HG03103 (cell line): ENCODE measurements around the gene CFAP46.
"Not testable (repeated sequence)": the region's sequence is repeated elsewhere in the genome, so short reads cannot be mapped to it uniquely, and the experiment has no call there.

Experiments used
- ATAC-seq: cut with Tn5 transposase; IDR thresholded peaks from one replicate; pipeline ENCODE4 v1.9.1; 2021; ENCODE audit warnings: low read depth; ENCODE audit not compliant: unreplicated experiment

CFAP46 gene

GRCh38 chr10:132904814-132905649 is 37.3 kb downstream of the CFAP46 start:
- ATAC-seq: no peak

- no peak for ATAC-seq
These were observed 38.1 kb downstream of the CFAP46 start for GRCh38 chr10:132904181-132904813.

- not testable (repeated sequence) for ATAC-seq
These were observed 39.5 kb downstream of the CFAP46 start for GRCh38 chr10:132902656-132903575.

- ATAC-seq: no peak
These were observed 41.0 kb downstream of the CFAP46 start for GRCh38 chr10:132901351-132901750.

GRCh38 chr10:132900211-132900756 is 42.1 kb downstream of the CFAP46 start:
- no peak for ATAC-seq

GRCh38 chr10:132899751-132900065 is 42.7 kb downstream of the CFAP46 start:
- ATAC-seq: no peak

- ATAC-seq: no peak
These were observed 43.2 kb downstream of the CFAP46 start for GRCh38 chr10:132899054-132899750.

GRCh38 chr10:132898391-132899053 is 43.8 kb downstream of the CFAP46 start:
- no peak for ATAC-seq

- ATAC-seq: no peak
These were observed 44.6 kb downstream of the CFAP46 start for GRCh38 chr10:132897516-132898381.

- ATAC-seq: not testable (repeated sequence)
These were observed 48.6 kb downstream of the CFAP46 start for GRCh38 chr10:132893786-132894185.

- no peak for ATAC-seq
These were observed 49.3 kb downstream of the CFAP46 start for GRCh38 chr10:132893090-132893489.

GRCh38 chr10:132892004-132892403 is 50.4 kb downstream of the CFAP46 start:
- ATAC-seq: no peak

GRCh38 chr10:132891368-132891767 is 51.0 kb downstream of the CFAP46 start:
- ATAC-seq: no peak

- no peak for ATAC-seq
These were observed 52.1 kb downstream of the CFAP46 start for GRCh38 chr10:132890301-132890700.

GRCh38 chr10:132889556-132889955 is 52.8 kb downstream of the CFAP46 start:
- ATAC-seq: no peak

- no peak for ATAC-seq
These were observed 53.4 kb downstream of the CFAP46 start for GRCh38 chr10:132888898-132889490.

GRCh38 chr10:132888446-132888845 is 53.9 kb downstream of the CFAP46 start:
- ATAC-seq: not testable (repeated sequence)
